ENCODE results near the gene AP4B1. TPM values are rescaled to one million over a fixed set of nuclear protein-coding genes. Genes with fewer than 3 reads are reported as not detected.

AP4B1 gene
- total and polyA plus RNA-seq, 2 donors (not counting 1 experiment from before 2014, with no cell fraction given) = 52.2 to 55.2 TPM

GRCh38 chr1:113928187-113928930, 23.8 kb upstream of the AP4B1 start:
- peak overlapping the region; percentile 76 to 92 (median 86) for H3K4me3 ChIP-seq (ENCODE audit: control extremely low read depth in 1 of 5, extremely low read depth in 1 of 5, insufficient read depth in 1 of 5, low read depth in 2 of 5, low read length in 4 of 5)
- POLR2A ChIA-PET = interaction anchor here (0.9 to 3.5 kb wide), 4 partner anchors 23 to 117 kb away, joined by 3 to 50 read pairs (median 4); partner anchors contain the start of genes AP4B1, DCLRE1B and RSBN1

More at GRCh38 chr1:113928187-113928930, 23.8 kb upstream of the AP4B1 start:
- peaks cover under 1% of the 10 kb centered on the region for H3K27me3 Mint-ChIP-seq
- peak overlapping the region; percentile 85 for H3K4me2 ChIP-seq (replicated peaks; ENCODE audit: low read depth, low read length, poor library complexity, severe bottlenecking)
- no peaks in the 10 kb centered on the region for H3K27me3 ChIP-seq (replicated peaks in 1 of 4; ENCODE audit: control extremely low read depth in 1 of 4, control insufficient read depth in 3 of 4, insufficient read depth in 4 of 4, low read length in 3 of 4)
- DNase-seq (no peak), ATAC-seq (ENCODE audit: low read depth) (no peak)
- H3K9me3 ChIP-seq (ENCODE audit: control extremely low read depth in 1 of 3, control insufficient read depth in 2 of 3, insufficient read depth in 1 of 3, low read length in 2 of 3) = no peaks in the 10 kb centered on the region
- H3K27ac ChIP-seq (ENCODE audit: low read length in 2 of 2) = peak overlapping the region; percentile 98 to 99
- peaks cover 37% of the 10 kb centered on the region for H3K79me2 ChIP-seq (ENCODE audit: control insufficient read depth, insufficient read depth, low read length)
- intact Hi-C loops (cut with micrococcal nuclease) = loop anchor here (2.0 kb wide), 3 partner anchors 70 to 972 kb away; partner anchors contain the start of genes LRIG2 and SLC16A1
- peak overlapping the region; percentile 93 for H2AFZ ChIP-seq (ENCODE audit: insufficient read depth, low read depth, low read length, poor library complexity, severe bottlenecking)
- H3K27ac Mint-ChIP-seq = peak overlapping the region; percentile 100
- H3K36me3 ChIP-seq (replicated peaks in 1 of 2; ENCODE audit: control extremely low read depth in 1 of 2, control insufficient read depth in 1 of 2, extremely low read depth in 1 of 2, insufficient read depth in 2 of 2, low read length in 1 of 2) = no peaks in the 10 kb centered on the region
- H3K4me1 Mint-ChIP-seq = peaks cover 43% of the 10 kb centered on the region
- peaks cover 28 to 35% of the 10 kb centered on the region in 2 donors for H3K4me1 ChIP-seq (ENCODE audit: control insufficient read depth in 2 of 2, insufficient read depth in 2 of 2, low read length in 2 of 2)
- peak overlapping the region; percentile 100 for H3K4me3 Mint-ChIP-seq
- CTCF ChIA-PET = interaction anchor here (1.4 to 7.2 kb wide), 6 partner anchors 23 to 856 kb away, joined by 3 to 94 read pairs (median 6); partner anchors contain the start of genes AP4B1, DCLRE1B, LRIG2 and RSBN1
- no peaks in the 10 kb centered on the region for H3K9me3 Mint-ChIP-seq (ENCODE audit: insufficient read depth)
- TF ChIP-seq CTCF (IDR thresholded peaks at IDR 0.05) (no peak), EZH2 (IDR thresholded peaks at IDR 0.05; ENCODE audit: borderline replicate concordance, insufficient read depth, low read depth, low read length, poor library complexity, severe bottlenecking) (no peak)
- peaks cover 16% of the 10 kb centered on the region for H4K20me1 ChIP-seq (ENCODE audit: control insufficient read depth, insufficient read depth, low read length, poor library complexity, severe bottlenecking)
- 0% methylated on average over 1 of the region's 6 CpGs for WGBS (ENCODE audit: insufficient coverage)
- H3K9ac ChIP-seq (ENCODE audit: low read length) = peak overlapping the region; percentile 99
